Activated CD4-positive, alpha-beta T cell treated with anti-CD3 and anti-CD28 coated beads, Interleukin-2, amount 50 U/mL, for 16 hours (primary cell): Measurements from ENCODE around the gene SAMSN1.

Source experiments
- DNase-seq: peaks from one replicate; pipeline ENCODE4 v3.0.0-alpha.2; 2020

Gene SAMSN1

DNA sequence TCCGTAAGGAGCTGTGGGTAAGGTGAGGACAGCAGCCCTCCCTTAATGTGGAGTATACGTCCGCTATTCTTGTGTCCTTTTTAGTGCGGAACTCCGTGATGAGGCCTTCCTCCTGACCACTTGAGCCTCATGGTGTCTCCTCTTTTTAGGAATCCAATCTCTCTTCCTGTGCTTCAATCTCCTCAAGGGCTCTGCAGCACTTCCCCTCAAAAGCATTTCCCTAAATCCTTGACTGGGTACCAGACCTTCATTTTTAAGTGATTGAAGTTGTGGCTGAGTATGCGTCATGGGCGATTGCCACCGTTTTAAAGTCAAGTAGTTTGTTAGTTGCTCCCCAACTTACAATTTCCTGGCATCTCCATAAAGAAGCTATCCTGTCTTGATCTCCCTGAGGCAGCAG lies 62.8 kb downstream of the SAMSN1 start:
- no peak for DNase-seq

DNA sequence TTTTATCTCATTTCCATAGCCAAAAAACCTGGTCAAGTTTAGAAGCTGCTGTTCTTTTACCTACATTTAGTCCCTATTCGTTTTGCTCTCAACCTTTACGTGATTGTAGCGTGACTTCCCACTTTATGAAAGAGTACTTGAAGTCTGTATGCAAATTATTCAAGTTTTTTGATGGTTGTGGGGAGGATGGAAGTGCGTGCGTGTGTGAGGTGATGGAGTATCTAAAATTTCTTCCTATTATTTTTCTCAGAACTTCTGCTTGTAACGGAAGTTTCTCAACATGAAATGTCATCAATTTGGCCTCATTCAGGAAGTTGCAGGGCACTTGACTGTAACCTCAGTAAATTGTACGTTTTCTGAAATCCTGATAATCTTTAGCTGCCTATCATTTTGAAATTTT lies 64.0 kb downstream of the SAMSN1 start:
- DNase-seq, result peak; percentile 73

DNA sequence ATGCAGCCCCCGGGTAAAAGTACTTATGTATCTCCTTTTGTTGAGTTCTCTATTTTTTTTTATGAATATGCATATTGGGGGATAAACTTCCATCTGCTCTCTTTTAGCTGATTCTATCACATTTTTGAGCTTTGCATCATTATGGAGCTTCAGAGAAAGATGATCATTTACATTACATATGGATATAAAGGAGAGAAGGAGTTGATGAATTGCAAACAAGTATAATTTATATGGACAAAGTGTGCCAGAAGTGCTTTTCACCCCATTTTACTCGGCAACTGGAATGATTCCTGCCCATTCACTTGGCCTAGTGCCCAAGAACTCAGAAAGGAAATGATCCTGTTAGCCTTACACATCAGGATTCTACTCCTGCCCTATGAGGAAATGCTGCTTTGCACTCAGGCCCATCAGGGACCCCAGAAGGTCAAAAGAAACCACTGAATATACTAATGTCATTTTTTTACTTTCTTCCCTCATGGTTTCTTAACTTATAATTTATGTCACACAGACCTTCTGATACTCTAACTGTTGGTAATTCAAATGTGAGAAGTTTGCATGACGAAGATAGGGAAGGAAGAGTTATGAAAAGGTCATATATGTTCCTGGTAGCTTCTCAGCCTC lies 65.6 kb downstream of the SAMSN1 start:
- no peak for DNase-seq

DNA sequence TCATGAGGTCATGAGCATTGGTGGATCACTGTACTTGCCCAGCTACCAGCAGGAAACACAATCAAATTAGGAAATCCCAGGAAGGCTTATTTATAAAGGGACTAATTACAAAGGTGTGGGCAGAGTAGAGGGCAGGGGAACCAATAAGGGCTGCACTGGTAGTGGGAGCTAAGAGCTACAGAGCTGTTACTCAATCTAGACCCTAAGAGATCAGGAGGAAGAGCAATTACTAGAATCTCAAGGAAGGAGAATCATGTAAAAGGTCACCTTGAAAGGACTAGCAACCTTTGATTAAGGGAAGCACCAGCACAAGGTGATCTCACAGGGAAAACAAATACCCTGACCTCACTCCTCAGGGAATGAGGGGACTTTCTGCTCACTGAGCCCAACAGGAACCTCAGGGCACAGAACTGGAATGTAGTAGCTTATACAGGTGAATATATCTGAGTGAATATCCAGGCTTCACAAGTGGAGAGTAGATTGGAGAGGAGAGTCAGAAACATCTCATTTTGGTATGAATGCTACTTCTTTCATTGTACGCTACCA lies 66.8 kb downstream of the SAMSN1 start:
- DNase-seq, result no peak

DNA sequence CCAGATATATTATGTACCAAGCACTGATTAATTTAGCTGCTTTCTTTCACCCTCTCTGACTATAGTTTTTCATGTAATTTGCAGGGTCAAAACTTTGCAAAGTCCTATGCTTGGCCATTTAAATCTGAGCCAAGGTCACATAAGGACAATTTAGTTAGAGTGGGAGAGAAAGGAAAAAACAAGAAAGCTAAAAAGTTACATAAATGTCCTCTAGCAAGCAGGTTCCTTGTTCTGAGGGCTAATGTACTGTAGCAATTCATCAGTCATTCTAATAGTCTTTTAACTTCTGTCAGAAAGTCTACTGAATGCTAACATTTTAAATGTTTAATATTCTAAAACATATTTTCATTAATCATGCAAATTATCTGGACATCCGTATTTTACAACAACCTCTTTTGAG lies 68.3 kb downstream of the SAMSN1 start:
- no peak for DNase-seq

DNA sequence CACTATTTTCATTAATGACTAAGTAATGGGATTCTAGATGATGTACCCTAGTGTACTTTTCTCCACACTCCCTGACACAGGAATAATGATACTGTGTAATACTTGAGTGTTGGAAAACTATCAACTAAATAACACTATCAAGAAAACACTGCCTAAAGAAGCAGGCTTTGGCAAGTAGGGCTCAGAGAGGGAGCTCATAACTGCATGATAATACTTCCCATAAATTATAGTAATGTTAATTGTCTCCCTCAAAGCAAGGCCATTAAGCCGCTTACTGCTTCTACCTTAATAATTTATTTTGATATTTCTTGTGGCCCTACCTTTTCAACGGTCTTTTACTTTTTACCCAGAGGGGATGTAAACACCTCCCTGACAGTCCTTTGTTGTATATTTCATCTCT lies 69.0 kb downstream of the SAMSN1 start:
- DNase-seq, result no peak

DNA sequence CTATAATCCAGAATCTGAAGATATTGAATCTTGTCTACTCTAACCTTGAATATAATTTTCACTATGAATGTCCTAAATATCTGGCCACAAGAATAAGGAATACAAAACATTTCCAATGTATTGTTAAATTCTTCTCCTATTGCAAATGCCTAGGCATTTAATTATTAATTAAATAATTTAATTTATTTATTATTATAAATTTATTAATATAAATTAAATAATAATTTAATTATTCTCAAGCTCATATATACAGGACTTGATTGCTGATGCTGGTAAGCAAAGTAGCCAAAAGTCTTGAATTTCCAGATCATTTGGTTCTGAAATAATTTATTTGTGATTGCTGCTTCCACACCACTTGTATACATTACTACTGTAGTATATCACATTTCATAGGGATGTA lies 71.1 kb downstream of the SAMSN1 start:
- DNase-seq, result no peak

DNA sequence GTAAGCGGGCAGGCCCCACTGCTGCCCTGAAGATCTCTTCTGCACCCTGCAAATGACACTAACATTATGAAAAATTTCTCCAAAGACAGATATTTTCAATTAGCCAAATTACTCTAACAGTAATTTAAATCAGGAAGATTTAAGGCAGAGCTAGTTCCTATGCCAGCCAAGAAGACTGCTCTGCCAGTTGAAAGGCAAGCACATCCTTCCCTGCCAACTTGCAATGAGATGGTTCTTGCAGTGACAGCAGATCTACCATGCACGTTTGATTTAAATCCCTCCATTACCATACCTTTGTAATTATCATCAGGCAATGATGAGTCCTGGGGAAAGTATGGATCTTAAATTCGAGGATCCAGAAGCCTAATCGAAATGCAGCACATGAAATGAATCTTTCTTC lies 76.5 kb downstream of the SAMSN1 start:
- DNase-seq, result no peak

DNA sequence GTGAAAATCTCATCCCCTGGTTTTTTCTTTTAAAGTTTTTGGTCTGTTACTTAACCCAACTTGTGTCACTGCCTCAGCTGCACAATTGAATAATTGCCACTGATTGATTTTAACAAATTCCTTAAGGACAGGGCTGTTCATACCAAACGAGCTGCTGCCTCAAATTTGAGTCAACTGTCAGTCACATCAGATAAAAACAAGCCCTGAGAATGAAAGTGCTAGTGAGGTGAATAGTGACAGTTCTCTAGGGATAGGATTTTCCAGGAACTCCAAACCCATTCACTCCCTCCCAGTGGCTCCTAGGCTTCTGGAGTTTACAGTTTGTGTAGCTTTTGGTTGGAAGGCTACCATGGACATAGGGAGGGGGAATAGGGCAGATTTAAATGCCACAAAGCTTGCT lies 79.4 kb downstream of the SAMSN1 start:
- DNase-seq, result no peak

DNA sequence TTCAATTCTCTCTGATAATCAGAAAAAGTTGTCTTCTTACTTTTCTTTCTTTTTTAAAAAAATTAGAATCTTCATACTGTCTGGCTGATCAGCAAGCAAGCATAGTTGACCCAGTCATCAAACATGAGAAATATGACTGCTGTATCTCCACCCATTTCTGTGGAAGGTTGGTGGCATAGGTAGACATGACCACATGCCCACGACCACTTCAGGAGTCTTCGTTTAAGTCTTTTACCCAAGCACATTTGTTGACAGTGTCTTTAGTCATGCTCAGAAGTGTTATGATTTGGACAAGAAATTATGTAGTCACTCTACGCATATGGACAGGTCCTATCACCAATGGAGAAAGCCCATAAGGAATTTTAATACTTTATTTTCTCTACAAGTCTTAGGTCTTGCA lies 88.4 kb downstream of the SAMSN1 start:
- no peak for DNase-seq

DNA sequence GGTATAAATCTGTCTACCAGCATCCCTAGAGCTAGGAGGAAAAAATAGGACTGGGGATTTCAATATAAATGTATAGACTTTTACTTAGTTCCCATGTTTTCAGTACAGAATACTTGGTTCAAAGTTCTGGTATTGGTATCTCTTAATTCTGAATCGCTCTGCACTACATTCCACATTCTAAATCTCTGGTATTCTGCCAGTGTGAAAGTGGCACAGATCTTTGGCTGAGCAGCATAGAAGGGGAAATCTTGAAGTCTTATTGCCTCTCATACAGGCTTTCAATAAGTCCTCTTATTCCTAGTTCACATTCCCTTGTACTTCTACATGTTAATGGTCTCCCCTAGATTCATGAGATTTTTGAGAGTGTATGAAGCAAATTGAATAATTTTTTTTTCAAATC lies 89.2 kb downstream of the SAMSN1 start:
- no peak for DNase-seq

DNA sequence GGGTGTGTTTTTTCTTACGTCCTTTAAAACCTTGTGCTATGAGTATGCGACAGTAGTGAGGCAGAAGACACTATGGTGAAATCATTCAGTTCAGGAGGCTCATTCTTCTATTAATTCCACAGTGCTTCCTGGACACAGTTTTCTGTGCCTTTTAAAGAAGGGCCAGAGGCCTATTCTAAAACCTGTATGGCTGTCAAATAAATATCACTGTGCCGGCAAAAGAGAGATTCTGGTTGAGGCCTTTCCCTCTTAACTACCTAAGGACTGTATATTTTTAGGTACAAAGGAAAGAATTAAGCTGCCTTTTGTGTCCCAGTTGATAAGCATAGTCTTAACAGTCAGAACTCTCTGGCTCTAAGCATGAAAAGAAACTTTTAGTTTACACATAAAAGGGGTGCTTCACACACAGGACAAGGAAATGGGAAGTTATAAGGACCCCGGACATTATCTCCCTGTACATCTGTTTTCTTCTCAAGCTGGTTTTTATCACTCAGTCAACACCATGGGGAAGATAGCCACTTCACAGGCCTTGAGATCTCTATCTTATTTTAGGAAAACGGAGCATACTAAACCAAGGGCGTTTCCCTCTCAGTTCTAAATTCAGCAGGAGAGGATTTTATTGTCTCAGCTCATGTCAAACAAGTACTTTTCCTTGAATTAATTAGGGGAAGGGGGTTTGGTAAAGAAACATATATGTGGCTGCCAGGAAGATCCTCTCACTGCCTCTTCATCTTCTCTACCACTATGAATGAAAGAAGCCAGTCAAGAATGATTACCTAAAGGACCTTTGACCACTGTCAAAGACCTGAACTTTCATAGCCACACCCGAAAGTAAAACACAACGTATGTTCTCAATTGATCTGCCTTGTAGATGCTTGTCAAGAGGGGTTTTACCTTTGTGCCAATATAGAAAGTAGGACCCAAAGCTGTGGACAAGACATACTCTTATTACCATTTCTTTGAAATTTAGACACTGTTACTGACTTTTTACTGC lies 91.8 kb downstream of the SAMSN1 start:
- peak; percentile 60 for DNase-seq

DNA sequence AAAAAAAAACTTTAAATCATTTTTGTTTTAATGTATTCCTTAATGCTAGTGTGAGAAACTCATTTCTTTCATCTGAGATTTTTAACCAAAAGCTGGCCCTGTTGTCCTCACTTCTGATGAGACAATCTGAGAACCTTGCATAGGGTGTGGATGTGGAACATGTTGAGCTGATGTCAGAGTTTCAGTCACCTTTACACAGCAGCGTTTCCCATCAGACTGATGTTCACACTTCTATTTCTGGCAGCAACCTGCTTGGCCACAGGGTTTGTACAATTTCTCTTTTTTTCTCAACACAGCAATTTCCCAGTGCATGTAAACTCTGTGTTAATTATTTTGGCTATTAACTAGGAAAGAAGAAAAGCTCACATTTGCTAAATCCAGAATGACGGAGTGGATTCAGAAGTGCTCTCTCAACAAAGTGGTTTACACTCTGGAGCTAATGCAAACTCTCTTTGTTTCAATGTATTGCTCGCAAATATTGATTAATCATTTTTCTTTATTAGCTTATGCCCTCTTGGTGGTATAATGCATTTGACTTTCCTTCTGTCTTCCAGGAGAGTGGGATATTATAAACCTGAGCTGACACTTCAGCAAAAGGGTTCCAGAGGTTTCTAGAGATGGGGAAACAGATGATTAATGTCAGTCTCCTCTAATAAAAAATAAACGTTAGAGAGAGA lies 92.6 kb downstream of the SAMSN1 start:
- peak; percentile 89 for DNase-seq

DNA sequence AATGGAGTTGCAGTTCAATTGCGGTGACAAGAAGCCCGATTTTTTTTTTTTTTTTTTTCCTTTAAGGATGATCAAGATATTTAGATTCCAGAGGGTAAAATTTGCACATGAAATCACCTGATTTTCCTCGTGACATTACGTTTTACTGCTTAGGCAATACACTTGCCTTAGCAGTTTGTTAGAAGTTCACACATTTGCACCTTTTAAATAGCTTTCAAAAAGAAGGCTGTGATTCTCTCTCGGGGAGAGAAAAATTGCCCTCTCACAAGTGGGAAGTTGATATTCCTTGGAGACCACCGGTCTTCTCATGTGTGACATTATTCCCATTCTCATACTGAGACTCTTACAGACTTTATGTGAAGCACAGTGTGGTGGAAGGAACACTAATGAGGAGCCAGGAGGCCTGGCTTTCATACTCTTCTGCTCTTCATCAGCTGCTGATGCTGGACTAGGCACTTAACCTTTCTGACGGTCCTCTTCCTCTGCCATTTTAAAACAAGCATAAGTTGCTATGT lies 93.3 kb downstream of the SAMSN1 start:
- peak; percentile 16 for DNase-seq

DNA sequence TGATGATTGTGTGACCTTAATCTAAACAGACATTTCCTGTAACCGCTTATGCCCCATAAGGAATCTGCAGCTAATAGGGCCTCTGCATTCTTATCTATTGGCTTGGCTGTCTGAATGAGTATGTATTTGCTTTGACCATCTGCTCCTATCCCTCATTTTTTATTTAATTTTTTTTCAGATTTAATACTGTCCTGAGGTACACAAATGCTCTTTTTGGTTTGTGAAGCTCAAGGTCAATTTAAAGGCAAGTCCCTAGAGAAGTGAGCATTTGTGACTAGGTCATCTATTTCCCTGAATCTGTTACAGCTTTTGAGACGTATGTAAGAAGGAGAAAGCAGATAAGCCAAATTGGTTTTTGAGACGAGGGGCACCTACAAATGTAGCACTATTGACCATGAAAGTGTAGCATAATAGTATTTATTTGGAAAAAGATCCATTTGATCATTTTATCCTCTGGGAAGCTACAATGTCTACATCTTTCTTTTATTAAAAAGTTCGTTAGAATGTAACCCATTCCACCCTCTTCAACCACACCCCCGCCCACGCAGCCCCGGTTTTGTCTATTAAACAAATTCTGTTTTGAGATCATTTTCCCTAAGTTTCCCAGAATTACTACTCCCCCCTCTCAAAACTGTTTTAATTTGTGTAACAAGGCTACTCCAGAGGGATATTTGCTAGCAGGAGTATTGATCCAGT lies 93.9 kb downstream of the SAMSN1 start:
- DNase-seq, result peak; percentile 47

DNA sequence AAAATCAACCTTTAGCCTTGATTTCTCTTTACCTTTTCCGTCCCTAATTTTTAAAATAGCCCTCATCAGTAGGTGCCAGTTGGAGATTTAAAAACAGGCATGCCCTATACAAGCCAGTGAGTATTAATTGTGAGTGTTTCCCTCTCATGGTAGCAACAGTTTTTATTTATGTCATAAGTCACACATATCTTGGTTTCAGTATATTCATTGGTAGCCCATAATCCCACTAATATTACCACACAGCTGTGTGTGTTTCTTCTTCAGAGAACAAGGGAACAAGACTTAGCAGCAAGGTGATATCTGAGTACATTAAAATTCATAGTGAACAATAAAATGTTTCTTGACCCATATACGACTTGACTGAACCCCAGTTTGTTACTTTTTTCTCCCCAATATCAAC lies 94.6 kb downstream of the SAMSN1 start:
- DNase-seq, result peak; percentile 34

DNA sequence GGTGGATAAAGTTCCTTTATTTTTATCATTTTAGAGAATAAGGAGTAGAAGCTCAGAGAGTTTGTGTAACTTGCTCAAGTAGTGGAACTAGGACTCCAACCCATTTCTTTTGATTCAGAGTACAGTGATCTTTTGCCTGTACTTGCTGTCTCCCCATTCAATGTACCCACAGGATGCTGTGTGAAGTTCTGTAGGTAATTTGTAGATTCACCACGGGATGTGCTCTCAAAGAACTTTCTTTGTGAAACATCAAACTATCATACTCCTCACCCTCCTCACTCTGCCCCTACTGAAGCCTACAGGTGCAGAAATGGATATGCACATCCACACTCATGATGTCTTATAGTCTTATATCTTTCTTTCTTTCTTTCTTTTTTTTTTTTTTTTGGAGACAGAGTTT lies 97.3 kb downstream of the SAMSN1 start:
- DNase-seq, result no peak

DNA sequence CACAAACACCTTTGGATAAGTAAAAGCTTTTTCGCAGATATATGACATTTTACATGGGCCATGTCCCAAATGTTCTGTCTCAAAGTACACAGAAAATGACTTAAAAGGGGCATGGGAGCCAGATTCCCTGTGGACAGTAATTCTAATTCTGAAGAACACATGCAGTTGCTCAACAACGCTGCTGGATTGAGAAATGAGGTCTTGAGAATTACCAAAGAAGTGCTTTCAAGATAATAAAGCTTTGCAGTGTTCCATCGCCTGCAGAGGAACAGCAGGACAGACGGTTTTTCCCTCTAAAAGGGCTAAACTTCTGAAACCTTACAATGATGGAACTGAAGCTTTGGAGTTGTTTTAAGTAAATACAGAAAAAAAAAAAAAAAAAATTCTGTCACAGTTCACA lies 107.9 kb downstream of the SAMSN1 start:
- no peak for DNase-seq

DNA sequence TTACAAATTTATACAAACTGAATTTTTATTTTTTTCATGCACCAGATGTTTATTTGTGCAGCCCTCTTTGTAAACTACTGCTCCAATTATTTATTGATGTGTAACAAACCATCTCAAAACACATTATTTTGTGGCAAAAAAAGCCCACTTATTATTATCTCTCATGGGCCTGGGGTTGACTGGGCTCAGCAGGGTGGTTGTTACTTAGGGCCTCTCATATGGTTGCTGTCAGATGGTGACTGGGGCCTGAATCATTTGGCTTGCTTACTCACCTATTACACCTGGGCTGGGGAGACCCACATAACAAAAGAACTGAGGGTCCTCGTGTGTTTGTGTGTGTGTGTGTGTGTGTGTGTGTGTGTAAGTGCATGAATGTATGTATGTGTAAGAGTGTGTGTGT lies 110.7 kb downstream of the SAMSN1 start:
- DNase-seq, result no peak
